Tibial nerve (tissue), 4 donors: ENCODE measurements around the gene CDYL. TPM values are rescaled to one million over a fixed set of nuclear protein-coding genes. Genes with fewer than 3 reads are reported as not detected.

ENCODE experiments used
- DNase-seq, 2 donors: peaks; one replicate each; pipeline ENCODE4 v3.0.0-alpha.2; 2019; ENCODE audit warnings: low spot score in 2 of 2
- H3K27ac ChIP-seq, 4 donors: fragments of 200-600 bp; sonication (generic) in 3 of 4; one replicate each; pipeline ENCODE4 v1.5.1; 2017 to 2019; ENCODE audit warnings: mild to moderate bottlenecking in 1 of 4
- H3K27me3 ChIP-seq, 2 donors: fragments of 200-600 bp; sonication (generic) in 1 of 2; one replicate each; pipeline versions ENCODE4 v1.5.1 to v1.6.0; 2017 to 2019
- H3K36me3 ChIP-seq, 3 donors: fragments of 200-600 bp; sonication (generic); one replicate each; pipeline ENCODE4 v1.5.1; 2018 to 2019
- H3K4me1 ChIP-seq, 4 donors: fragments of 200-600 bp; sonication (generic) in 3 of 4; one replicate each; pipeline ENCODE4 v1.5.1; 2017 to 2019
- H3K4me3 ChIP-seq, 4 donors: fragments of 200-600 bp; sonication (generic) in 3 of 4; one replicate each; pipeline ENCODE4 v1.5.1; 2017 to 2019; ENCODE audit warnings: mild to moderate bottlenecking in 1 of 4, moderate library complexity in 1 of 4
- H3K9me3 ChIP-seq, 4 donors: fragments of 200-600 bp; sonication (generic) in 3 of 4; one replicate each; pipeline ENCODE4 v1.5.1; 2017 to 2019
- EP300 ChIP-seq, 2 donors: sonication (generic); formaldehyde crosslinking; IDR thresholded peaks; one replicate each; pipeline ENCODE4 v1.6.1; 2017; ENCODE audit warnings: antibody characterized with exemption in 2 of 2, mild to moderate bottlenecking in 1 of 2
- POLR2A ChIP-seq, 2 donors: fragments of 450-650 bp; IDR thresholded peaks; one replicate each; pipeline ENCODE4 v1.6.1; 2017; ENCODE audit warnings: antibody characterized with exemption in 2 of 2, mild to moderate bottlenecking in 2 of 2, moderate library complexity in 2 of 2
- WGBS, 2 donors: methylation state at CpG; one replicate each; pipeline ENCODE4 v1.1.5; 2018; 5-methylcytosine and 5-hydroxymethylcytosine counted together
- total RNA-seq, 4 donors: library from RNA; depleted of rRNA; stranded (reverse); fragments of >200 nt; gene quantifications; one replicate each; pipeline ENCODE4 v1.1.0, GENCODE V29; 2016
- TF ChIP-seq, protein P1 (sequence below), 5 experiments: fragments of 200-600 bp in 3 of 5; fragments of 450-650 bp in 2 of 5; sonication (generic) in 3 of 5; IDR thresholded peaks; one replicate each; pipeline ENCODE4 v1.5.1; 2016 to 2019; ENCODE audit warnings: antibody characterized with exemption in 5 of 5, mild to moderate bottlenecking in 3 of 5, moderate library complexity in 2 of 5

The CDYL gene
- total RNA-seq, 4 donors from 2014 or later = 20.3 to 37.5 (median 31.7) TPM

DNA sequence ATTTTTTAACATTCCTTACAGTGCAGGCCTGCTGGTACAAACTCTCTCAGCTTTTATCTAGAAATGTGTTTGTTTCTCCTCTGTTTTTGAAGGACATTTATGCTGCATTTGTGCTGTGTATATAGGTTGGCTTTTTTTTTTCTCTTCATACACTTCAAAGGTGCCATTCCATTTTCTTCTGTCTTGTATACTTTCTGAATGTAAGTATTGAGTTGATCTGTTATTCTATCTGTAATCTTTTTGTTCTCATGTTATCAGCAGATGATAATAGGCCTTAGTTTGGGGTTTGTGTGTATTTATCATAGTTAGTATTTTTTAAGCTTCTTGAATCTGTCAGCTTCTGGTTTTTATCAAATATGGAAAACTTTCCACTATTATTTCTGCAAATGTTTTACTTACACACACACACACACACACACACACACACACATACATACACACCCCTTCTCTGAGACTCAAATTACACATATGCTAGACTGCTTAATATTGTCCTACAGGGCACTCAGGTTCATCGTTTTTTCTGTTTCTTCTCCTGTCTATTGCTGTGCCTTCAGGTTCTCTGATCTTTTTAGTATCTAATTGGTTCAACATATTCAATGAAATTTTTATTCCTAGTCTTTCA is 153.0 kb downstream of the CDYL start:
- Histone ChIP-seq H3K27me3 (no peaks in the 10 kb centered on the region), H3K9me3 (no peaks in the 10 kb centered on the region), H3K4me3 (no peak overlapping the region), H3K27ac (no peak overlapping the region), H3K36me3 (no peaks in the 10 kb centered on the region), H3K4me1 (peaks cover 0 to 14% (median 0%) of the 10 kb centered on the region in 4 donors)
- DNase-seq = no peak
- TF ChIP-seq, protein P1, sequence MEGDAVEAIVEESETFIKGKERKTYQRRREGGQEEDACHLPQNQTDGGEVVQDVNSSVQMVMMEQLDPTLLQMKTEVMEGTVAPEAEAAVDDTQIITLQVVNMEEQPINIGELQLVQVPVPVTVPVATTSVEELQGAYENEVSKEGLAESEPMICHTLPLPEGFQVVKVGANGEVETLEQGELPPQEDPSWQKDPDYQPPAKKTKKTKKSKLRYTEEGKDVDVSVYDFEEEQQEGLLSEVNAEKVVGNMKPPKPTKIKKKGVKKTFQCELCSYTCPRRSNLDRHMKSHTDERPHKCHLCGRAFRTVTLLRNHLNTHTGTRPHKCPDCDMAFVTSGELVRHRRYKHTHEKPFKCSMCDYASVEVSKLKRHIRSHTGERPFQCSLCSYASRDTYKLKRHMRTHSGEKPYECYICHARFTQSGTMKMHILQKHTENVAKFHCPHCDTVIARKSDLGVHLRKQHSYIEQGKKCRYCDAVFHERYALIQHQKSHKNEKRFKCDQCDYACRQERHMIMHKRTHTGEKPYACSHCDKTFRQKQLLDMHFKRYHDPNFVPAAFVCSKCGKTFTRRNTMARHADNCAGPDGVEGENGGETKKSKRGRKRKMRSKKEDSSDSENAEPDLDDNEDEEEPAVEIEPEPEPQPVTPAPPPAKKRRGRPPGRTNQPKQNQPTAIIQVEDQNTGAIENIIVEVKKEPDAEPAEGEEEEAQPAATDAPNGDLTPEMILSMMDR (IDR thresholded peaks at IDR 0.05) = no peak
- no peak for TF ChIP-seq POLR2A (IDR thresholded peaks at IDR 0.05)
- no peak for TF ChIP-seq EP300 (IDR thresholded peaks at IDR 0.05)
- WGBS, 2 donors = 77 to 92% methylated on average over 1 of the region's 1 CpG

DNA sequence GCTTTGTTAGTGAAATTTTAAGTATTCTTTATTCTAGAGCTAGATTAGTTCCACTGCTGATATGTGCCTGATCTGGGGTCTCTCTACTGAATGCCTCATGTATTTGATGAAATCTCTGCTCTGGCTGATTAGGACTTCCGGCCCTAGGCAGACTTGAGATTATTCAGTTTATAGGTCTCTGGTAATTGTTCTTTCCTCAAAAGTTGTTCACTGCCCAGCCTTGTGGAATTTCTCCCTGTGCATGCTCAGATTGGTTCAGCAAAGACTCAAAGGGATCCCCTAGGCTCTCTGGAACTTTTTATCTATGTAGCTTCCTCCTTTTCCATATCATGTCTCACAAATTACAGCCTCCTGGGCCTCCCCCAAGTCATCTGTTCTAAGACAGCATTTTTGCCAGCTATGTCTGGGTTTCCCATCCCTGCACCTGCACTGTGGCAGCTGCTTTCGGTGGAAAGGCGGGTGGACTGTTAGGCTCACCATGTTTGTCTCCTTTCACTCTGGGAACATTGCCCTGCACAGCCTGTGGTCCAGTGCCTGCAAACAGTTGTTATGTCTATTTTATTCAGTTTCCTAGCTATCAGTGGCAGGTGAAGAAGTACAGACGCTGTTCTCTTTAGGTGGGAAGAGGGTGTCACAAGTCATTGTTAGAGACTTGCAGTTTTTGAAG is 154.0 kb downstream of the CDYL start:
- Histone ChIP-seq H3K4me1 (peaks cover 0 to 18% (median 0%) of the 10 kb centered on the region in 4 donors), H3K9me3 (no peaks in the 10 kb centered on the region), H3K4me3 (no peak overlapping the region), H3K27me3 (no peaks in the 10 kb centered on the region), H3K36me3 (no peaks in the 10 kb centered on the region), H3K27ac (no peak overlapping the region)
- TF ChIP-seq, protein P1 (IDR thresholded peaks at IDR 0.05) = no peak
- TF ChIP-seq POLR2A (IDR thresholded peaks at IDR 0.05) (no peak), EP300 (IDR thresholded peaks at IDR 0.05) (no peak)
- DNase-seq = no peak
- 88 to 90% methylated on average over 4 of the region's 4 CpGs for WGBS, 2 donors

DNA sequence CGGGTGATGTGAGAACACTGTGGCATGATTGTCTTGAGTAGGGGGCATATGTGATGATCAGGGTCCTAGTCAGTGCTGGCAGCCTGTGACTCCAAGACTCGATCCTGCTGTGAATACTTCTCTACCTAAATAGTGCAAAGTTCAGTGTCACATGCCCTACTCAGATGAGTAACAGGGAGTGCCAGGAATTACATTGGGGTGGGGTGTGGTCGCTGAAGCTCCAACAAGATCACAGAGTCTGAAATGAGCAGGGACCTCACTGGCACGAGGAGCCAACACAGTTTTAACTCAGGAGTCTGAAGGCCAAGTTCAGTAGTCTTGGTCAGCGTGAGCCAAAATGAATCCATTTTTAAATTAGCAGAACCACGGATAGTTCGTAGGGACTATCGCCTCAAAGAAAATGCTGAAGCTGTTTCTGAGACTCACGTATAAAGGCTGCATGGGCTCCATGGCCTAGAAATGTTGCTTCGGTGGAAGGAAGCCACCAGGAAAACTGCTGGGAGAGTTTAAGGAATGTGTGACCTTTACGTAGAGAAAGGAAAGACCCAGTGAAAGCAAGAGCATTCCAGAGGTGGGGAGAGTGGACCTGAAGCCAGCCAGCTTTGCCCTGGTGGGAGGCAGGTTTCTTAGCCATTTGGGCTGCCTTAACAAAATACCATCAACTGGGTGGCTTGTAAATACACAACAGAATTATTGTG is 155.5 kb downstream of the CDYL start:
- TF ChIP-seq POLR2A (IDR thresholded peaks at IDR 0.05) (no peak), EP300 (IDR thresholded peaks at IDR 0.05) (no peak)
- TF ChIP-seq, protein P1 (IDR thresholded peaks at IDR 0.05) = no peak
- Histone ChIP-seq H3K27me3 (no peaks in the 10 kb centered on the region), H3K4me3 (no peak overlapping the region), H3K9me3 (no peaks in the 10 kb centered on the region), H3K36me3 (peaks cover 0 to 5% (median 0%) of the 10 kb centered on the region in 3 donors), H3K27ac (peak overlapping the region in 1 of 4 donors; percentile 25), H3K4me1 (peaks cover 0 to 30% (median 3%) of the 10 kb centered on the region in 4 donors)
- no peak for DNase-seq
- WGBS, 2 donors = 86% methylated on average over 11 of the region's 11 CpGs

DNA sequence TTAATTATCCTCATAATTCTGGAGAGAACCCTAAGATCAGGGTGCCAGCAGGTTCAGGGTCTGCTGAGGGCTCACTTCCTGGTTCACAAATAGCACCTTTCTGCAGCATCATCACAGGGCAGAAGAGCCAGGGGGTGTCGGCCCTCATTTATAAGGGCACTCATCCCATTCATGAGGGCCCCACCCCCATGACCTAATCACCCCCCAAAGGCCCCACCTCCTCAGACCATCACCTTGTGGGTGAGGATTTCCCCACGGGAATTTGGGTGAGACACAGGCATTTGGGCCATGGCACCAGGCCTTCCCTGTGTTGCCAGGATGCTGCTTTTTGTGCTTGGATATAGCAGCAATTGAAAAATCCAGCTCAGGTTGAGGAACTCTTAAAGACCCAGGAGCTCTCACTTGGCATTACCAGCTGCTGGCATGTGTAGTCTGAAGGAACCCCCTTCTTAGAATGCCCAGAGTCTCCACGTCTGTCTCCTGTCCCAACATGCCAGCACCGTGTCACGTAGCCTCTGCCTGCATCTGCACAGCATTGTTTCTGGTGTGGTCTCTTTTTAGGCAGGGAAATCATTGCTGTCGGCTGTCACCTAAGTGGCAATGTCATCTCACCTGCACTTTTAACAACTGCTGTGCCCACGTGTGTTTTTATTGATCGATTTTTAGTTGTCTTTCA is 156.2 kb downstream of the CDYL start:
- DNase-seq = no peak
- peaks cover 0 to 32% (median 3%) of the 10 kb centered on the region in 4 donors for H3K4me1 ChIP-seq
- H3K36me3 ChIP-seq = peaks cover 0 to 5% (median 0%) of the 10 kb centered on the region in 3 donors
- H3K9me3 ChIP-seq = no peaks in the 10 kb centered on the region
- no peaks in the 10 kb centered on the region for H3K27me3 ChIP-seq
- H3K4me3 ChIP-seq = no peak overlapping the region
- TF ChIP-seq, protein P1 (IDR thresholded peaks at IDR 0.05) = no peak
- TF ChIP-seq EP300 (IDR thresholded peaks at IDR 0.05) (no peak), POLR2A (IDR thresholded peaks at IDR 0.05) (no peak)
- WGBS, 2 donors = 86 to 88% methylated on average over 8 of the region's 8 CpGs
- H3K27ac ChIP-seq = no peak overlapping the region
